Activated naive CD8-positive, alpha-beta T cell treated with anti-CD3 and anti-CD28 coated beads, Interleukin-2, amount 50 U/mL, for 16 hours (primary cell): ENCODE results near the gene USP38.
"Not testable (repeated sequence)": the region's sequence is repeated elsewhere in the genome, so short reads cannot be mapped to it uniquely, and the experiment has no call there.

Experiments
- DNase-seq: peaks from one replicate; pipeline ENCODE4 v3.0.0-alpha.2; 2020; ENCODE audit warnings: low read depth, low spot score

USP38 gene

DNA sequence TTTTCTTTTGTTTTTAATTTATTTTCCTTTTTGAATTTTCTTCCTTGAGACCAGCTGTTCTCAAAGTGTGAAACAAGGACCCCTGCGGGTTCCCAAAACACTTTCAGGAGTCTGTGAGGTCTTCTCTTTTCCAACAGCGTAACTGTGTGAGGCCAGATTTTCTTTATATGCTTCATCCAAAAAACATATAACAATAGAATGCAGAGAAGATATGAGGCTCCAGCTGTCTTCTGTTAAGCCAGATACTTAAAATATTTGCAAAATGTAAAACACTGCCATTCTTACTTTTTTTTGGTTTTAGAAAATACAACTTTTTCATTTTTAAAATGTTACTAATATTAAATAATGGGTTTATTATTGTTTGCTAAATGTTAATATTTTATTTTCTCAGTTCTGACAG lies 27.8 kb downstream of the USP38 start:
- DNase-seq: no peak

DNA sequence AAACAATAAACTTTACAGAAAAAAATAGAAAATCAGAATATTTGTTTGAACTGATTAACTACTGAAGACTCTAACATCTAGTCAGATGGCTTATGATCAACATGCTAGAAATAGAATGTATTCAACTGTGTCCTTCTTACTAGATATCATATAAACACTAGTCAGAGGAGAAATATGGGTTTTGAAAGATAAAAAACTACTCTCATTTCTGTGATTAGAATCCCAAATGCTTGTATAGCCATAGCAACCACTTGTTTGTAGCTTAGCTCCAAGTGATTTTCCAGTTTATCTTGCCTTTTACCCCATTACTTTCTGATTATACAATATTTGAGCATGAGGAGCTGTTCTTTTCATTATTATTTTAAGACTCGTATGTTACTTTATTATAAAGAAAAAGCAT lies 31.2 kb downstream of the USP38 start:
- no peak for DNase-seq

DNA sequence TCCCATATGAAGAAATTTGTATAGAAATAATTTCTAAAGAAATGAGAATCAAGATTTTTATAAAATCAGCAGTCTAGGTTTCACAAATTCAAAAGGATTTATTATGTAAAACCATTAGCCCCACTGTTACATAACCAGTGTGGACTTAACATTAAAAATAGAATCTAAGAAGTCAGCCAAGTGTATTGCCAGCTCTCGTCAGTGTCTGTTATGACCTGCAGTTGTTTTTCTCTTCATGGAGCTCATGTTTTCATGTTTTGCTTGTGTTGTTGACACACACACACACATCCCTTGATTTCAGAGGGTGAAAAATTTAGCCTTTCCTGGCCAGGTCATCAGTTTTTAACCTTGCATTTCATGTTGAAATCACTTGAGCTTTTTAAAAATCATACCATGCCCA lies 39.5 kb downstream of the USP38 start:
- DNase-seq: no peak

- no peak for DNase-seq
Observed at GRCh38 chr4:143225167-143225566, 40.5 kb downstream of the USP38 start.

GRCh38 chr4:143230683-143231082 lies 46.0 kb downstream of the USP38 start:
- no peak for DNase-seq

GRCh38 chr4:143232277-143232676 lies 47.6 kb downstream of the USP38 start:
- DNase-seq: no peak

- no peak for DNase-seq
Observed at GRCh38 chr4:143234153-143234552, 49.4 kb downstream of the USP38 start.

GRCh38 chr4:143237195-143237594 lies 52.5 kb downstream of the USP38 start:
- DNase-seq: not testable (repeated sequence)

DNA sequence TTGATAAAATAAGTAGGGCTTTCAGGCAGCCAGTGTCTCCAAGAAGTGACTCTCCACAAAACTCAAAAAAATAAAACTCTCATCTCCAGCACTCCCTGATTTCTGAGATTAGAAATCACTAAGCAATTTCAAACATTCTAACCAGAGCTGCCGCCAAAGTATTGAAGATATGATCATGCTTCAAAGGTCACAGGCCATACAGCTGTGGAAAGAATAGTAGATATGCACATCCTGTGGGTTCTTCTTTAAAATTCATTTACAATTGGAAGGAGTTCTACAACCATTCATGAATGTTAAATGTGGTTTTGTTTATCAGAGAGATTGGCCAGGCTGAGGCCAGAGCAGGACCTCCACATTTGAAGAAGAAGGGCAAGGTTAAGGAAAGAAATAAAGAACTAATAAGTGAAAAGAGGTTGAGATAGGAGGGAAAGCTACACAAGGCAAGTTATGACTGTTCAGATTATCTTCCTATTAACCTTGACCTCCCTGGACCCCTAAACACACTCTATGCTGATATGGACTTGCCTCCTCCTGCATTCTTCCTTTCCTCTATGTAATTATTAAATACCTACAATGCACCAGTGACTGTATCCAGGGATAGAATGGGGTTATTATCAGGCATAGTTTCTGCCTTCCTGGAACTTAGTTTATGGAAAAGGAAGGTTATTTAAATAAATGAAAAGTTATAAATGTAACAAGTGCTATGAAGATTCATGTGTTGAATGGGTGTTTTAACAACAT lies 56.4 kb downstream of the USP38 start:
- no peak for DNase-seq

DNA sequence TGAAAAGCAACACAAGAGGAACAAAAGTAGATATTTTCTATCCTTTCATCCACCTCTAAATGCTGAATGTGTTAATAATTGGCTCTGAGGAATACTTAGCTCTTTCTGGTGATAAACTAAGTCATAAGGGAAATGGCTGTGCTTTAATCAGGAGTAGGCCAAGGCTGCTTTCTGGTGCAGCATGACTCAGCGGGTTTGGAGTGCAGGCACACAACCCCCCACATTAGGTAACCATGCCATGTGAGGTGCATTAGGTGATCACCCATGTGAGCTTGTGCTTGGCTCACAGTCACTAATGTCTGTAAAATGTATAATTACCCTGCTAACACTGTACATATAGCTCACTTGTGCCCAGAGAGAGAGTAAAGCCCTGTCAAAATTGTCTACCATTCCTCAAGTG lies 57.2 kb downstream of the USP38 start:
- no peak for DNase-seq

- no peak for DNase-seq
Observed at GRCh38 chr4:143243041-143243440, 58.3 kb downstream of the USP38 start.

GRCh38 chr4:143246977-143247376 lies 62.3 kb downstream of the USP38 start:
- DNase-seq: no peak

DNA sequence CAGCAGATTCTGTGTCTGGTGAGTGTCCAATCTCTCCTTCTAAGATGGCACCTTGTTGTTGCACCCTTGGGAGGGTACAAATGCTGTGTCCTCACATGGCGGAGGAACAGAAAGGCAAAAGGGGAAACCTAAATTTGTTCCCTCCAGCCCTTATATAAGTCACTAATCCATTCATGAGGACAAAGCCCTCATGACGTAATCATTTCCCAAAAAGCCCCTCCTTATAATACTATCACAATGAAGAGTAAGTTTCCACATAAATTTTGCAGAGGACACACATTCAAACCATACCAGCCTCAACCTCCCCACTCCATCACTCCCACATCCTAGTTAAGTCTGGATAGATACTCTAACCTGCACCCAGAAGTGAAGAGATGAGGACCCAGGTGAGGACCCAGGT lies 63.1 kb downstream of the USP38 start:
- no peak for DNase-seq

- DNase-seq: no peak
Observed at GRCh38 chr4:143248827-143249226, 64.1 kb downstream of the USP38 start.

DNA sequence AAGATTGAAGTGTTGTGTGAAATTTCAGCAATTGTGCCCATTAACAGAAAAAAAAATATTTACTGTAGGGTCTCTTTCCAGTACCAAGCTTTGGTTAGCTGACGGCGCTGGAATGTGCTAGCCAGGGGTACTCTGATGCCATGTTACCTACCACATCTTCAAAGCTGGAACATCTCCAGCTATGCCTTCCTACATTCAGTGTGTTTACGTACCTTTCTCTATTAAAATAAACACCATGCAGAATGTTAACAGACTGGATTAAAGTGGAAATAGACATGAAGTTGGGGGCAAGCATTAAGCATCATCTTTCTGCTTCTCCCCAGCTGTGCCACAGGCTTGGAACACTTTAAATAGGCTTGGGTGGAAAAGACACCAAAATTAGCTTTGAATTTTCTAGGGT lies 65.9 kb downstream of the USP38 start:
- DNase-seq: no peak

GRCh38 chr4:143251348-143251747 lies 66.6 kb downstream of the USP38 start:
- DNase-seq: no peak

GRCh38 chr4:143251779-143252178 lies 67.1 kb downstream of the USP38 start:
- DNase-seq: no peak

DNA sequence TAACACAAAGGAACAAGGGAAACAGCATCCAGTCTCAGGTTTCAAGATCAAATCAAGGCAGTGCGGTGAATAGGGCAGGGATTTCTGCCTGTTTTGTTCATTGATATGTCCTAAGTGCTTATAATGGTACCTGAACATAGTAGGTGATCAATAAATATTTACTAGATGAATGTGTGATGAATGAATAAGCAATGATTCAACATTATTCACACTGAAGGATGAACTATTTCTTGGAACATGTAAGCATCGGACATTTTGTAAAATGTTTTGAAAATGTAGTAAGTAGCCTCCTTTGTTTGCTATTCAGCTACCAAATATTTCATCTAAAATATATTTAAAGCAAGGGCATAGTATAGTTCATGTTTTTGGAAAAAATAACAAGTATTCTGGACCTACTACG lies 67.8 kb downstream of the USP38 start:
- no peak for DNase-seq

DNA sequence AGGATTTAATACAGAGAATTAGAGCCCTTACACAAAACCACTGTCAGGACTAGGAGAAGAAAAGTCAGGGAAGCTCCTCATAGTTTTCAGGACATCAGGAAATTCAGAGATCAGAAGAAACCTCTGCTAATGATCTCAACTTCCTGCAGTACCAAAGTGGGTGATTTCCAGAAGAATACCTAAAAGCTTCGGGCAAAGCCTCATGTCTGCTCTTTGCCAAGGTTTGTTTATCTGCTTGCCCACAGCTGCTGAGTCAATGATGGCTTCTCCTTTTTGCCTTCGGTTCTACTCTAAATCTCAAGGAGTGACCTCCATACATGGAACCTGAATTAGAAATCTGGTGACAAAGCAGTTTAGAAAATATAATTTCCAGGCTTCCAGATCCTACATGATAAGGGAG lies 68.4 kb downstream of the USP38 start:
- no peak for DNase-seq

GRCh38 chr4:143254491-143255226 lies 69.9 kb downstream of the USP38 start:
- DNase-seq: no peak

- DNase-seq: no peak
Observed at GRCh38 chr4:143256456-143256855, 71.7 kb downstream of the USP38 start.

GRCh38 chr4:143257356-143257755 lies 72.6 kb downstream of the USP38 start:
- no peak for DNase-seq

DNA sequence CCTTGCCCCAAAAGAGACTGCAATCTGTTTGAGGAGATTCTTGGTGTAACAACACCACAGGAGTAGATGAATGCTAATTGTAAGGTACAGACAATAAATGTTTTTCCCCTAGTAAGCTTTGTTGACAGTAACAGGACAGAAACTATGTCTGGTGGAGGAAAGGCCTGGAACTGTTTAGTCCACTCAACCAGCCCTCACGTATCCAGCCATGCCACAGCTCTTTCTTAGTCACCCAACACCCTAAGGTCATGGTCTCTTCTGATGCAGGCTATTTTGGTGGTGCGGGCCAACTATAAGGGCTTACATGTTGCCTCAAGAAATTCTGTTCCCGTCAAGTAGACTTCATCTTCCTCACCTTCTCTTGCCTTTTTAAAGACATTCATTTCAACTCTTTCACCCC lies 76.0 kb downstream of the USP38 start:
- DNase-seq: no peak
